BJ (cell line): Measurements from ENCODE around the gene SLC35F1. TPM values are rescaled to one million over a fixed set of nuclear protein-coding genes. Genes with fewer than 3 reads are reported as not detected.

Experiments used
- CTCF ChIA-PET: fragments of 350-600 bp; formaldehyde crosslinking; extraction: SDS; loops from one replicate; lab custom pipeline; 2021; ENCODE audit warnings: antibody characterized with exemption, inconsistent platforms; lab: Yijun Ruan, JAX
- POLR2A ChIA-PET: fragments of 300-600 bp; sonication (Branson Sonifier 250); formaldehyde crosslinking; extraction: SDS; loops from one replicate; lab custom pipeline; 2021; ENCODE audit warnings: antibody characterized with exemption; lab: Charles Lee
- DNase-seq: peaks from one replicate; pipeline ENCODE4 v3.0.0-alpha.2; 2011; ENCODE audit warnings: low read depth
- H3K27me3 ChIP-seq: 2 replicates; pipeline ENCODE4 v1.6.0; 2011; ENCODE audit warnings: low read length; ENCODE audit not compliant: control insufficient read depth, insufficient read depth
- H3K36me3 ChIP-seq: 2 replicates; pipeline ENCODE4 v1.5.1; 2011; ENCODE audit warnings: low read length; ENCODE audit not compliant: control insufficient read depth, insufficient read depth
- H3K4me3 ChIP-seq: 2 replicates; pipeline ENCODE4 v1.5.1; 2011; ENCODE audit warnings: low read depth, mild to moderate bottlenecking, control low read depth, low read length
- polyA plus RNA-seq: library from polyadenylated mRNA; depleted of rRNA; stranded (reverse); fragments of >200 nt; gene quantifications from 2 replicates; pipeline ENCODE4 v1.2.3, GENCODE V29; 2011
- TF ChIP-seq, protein P1 (sequence below): IDR thresholded peaks from 2 replicates; pipeline ENCODE4 v1.5.1; 2011; ENCODE audit warnings: low read depth, mild to moderate bottlenecking, control low read depth, inconsistent platforms, low read length, moderate library complexity; ENCODE audit not compliant: insufficient read depth

The SLC35F1 gene
- polyA plus RNA-seq, 1 experiment, result not detected

DNA sequence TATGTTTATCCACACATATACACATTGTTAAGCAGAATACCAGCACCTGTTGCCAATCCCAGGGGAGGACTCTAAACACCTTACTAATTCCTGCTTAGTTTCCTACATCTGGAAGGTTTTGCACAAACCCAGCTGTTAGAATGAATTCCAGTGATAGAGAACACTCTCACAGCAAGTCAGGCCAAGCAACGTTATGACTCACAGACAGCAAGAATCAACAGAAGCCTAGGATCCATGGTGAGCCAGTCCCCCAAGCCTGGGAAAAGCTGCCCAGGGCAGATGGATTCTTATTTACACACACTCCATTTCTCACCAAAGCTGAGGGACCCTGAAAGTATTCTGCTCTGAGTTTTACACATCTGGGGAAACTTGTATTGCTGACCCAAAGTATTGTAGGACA is 291.7 kb downstream of the SLC35F1 start:
- H3K36me3 ChIP-seq, result no peaks in the 10 kb centered on the region
- ChIA-PET POLR2A (no interaction called here), CTCF (no interaction called here)
- no peak overlapping the region for H3K4me3 ChIP-seq
- H3K27me3 ChIP-seq, result no peaks in the 10 kb centered on the region
- no peak for DNase-seq
- TF ChIP-seq, protein P1, sequence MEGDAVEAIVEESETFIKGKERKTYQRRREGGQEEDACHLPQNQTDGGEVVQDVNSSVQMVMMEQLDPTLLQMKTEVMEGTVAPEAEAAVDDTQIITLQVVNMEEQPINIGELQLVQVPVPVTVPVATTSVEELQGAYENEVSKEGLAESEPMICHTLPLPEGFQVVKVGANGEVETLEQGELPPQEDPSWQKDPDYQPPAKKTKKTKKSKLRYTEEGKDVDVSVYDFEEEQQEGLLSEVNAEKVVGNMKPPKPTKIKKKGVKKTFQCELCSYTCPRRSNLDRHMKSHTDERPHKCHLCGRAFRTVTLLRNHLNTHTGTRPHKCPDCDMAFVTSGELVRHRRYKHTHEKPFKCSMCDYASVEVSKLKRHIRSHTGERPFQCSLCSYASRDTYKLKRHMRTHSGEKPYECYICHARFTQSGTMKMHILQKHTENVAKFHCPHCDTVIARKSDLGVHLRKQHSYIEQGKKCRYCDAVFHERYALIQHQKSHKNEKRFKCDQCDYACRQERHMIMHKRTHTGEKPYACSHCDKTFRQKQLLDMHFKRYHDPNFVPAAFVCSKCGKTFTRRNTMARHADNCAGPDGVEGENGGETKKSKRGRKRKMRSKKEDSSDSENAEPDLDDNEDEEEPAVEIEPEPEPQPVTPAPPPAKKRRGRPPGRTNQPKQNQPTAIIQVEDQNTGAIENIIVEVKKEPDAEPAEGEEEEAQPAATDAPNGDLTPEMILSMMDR, result no peak

DNA sequence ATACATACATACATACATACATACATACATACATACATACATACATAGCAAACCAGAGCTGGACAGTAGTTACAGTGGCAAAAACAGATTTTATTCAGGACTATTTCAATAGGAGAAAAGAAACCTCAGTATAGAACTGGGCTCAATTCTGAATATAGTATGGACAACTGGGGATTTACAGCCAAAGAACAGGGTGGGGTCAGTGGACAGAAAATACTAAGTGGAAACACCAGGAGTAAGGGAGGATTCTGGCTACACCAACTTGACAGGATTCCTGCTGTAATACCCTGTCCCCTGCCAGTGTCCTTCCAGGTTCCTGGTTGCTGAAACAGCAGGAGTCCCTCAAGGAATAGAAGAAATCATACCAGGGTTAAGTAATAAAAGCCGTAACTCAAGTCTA is 293.1 kb downstream of the SLC35F1 start:
- Histone ChIP-seq H3K27me3 (no peaks in the 10 kb centered on the region), H3K4me3 (no peak overlapping the region), H3K36me3 (no peaks in the 10 kb centered on the region)
- POLR2A ChIA-PET, result no interaction called here
- CTCF ChIA-PET, result no interaction called here
- TF ChIP-seq, protein P1, result no peak
- DNase-seq, result no peak

DNA sequence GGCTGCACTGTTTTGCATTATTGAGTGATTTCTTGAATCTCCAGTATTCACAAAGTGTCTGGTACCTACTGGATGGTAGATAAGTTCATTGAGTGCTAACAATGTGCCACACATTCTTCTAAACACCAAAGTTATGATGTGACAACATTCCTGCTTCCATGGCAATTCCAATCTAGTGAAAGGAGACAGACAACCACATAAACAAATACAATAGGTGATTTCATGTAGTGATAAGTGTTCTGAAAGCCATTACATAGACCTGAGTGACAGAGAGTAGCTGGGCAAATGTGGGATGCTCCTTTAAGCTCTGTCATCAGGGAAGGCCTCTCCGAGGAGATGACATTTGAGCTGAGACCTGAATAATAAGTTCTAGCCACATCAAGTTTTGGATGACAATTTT is 295.5 kb downstream of the SLC35F1 start:
- DNase-seq, result no peak
- no peak overlapping the region for H3K4me3 ChIP-seq
- H3K27me3 ChIP-seq, result no peaks in the 10 kb centered on the region
- ChIA-PET CTCF (no interaction called here), POLR2A (no interaction called here)
- TF ChIP-seq, protein P1, result no peak
- H3K36me3 ChIP-seq, result no peaks in the 10 kb centered on the region

DNA sequence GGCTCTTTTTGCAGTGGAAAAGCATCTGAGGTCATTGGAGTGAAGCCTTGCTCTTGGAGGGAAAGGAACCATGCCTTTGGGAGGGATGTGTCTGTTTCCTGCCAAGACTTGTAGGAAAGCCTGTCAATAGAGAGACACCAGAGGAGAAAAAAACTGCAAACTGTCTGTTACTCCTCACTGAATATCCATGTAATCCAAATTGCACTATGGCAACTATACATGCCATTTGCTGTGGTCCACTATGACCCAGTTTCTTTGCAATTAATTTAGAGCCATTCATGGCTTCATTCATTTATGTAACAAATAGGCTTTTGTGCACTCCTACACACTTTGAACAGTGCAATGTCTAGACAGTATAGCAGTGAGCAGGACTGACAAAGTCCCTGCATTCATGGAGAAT is 296.5 kb downstream of the SLC35F1 start:
- H3K4me3 ChIP-seq, result no peak overlapping the region
- ChIA-PET POLR2A (no interaction called here), CTCF (no interaction called here)
- TF ChIP-seq, protein P1, result no peak
- no peak for DNase-seq
- H3K36me3 ChIP-seq, result no peaks in the 10 kb centered on the region
- no peaks in the 10 kb centered on the region for H3K27me3 ChIP-seq

DNA sequence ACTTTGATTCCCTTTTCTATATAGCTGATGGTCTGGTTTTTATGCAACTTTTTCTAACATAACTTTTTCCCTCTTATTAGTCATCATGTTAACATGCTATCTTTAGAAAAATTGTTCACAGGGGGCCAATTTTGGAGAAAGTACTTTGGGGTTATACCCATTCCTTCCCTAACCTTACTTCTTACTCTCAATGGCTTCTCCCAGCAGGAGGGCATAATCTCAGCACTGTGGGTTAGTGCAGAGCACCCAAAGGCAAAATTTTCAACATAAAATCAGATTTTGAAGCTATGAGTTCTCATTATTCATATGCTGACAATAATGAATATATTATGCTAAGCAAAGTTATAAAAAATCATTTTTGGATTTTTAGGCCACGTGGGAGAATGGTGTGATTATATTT is 299.2 kb downstream of the SLC35F1 start:
- H3K4me3 ChIP-seq, result no peak overlapping the region
- H3K27me3 ChIP-seq, result no peaks in the 10 kb centered on the region
- POLR2A ChIA-PET, result no interaction called here
- CTCF ChIA-PET, result no interaction called here
- TF ChIP-seq, protein P1, result no peak
- H3K36me3 ChIP-seq, result no peaks in the 10 kb centered on the region
- no peak for DNase-seq
